Osteocyte (in vitro differentiated cells): ENCODE data around the gene TCEAL4. TPM values are rescaled to one million over a fixed set of nuclear protein-coding genes. Genes with fewer than 3 reads are reported as not detected.

Experiments used
- DNase-seq: peaks from one replicate; pipeline ENCODE4 v3.0.0; 2021; ENCODE audit warnings: mixed read lengths; ENCODE audit not compliant: unreplicated experiment; ENCODE audit errors: extremely low spot score
- H3K27ac Mint-ChIP-seq: one replicate; pipeline ENCODE4 v1.8.0; 2021; ENCODE audit warnings: mild to moderate bottlenecking, mixed read lengths; ENCODE audit not compliant: unreplicated experiment
- H3K27me3 Mint-ChIP-seq: one replicate; pipeline ENCODE4 v1.8.0; 2021; ENCODE audit warnings: mixed read lengths; ENCODE audit not compliant: unreplicated experiment
- H3K36me3 Mint-ChIP-seq: one replicate; pipeline ENCODE4 v1.8.0; 2021; ENCODE audit warnings: mixed read lengths; ENCODE audit not compliant: unreplicated experiment
- H3K4me1 Mint-ChIP-seq: one replicate; pipeline ENCODE4 v1.8.0; 2021; ENCODE audit warnings: mixed read lengths; ENCODE audit not compliant: unreplicated experiment
- H3K4me3 Mint-ChIP-seq: one replicate; pipeline ENCODE4 v1.8.0; 2021; ENCODE audit warnings: mild to moderate bottlenecking, moderate library complexity, mixed read lengths; ENCODE audit not compliant: unreplicated experiment
- H3K9me3 Mint-ChIP-seq: one replicate; pipeline ENCODE4 v1.8.0; 2021; ENCODE audit warnings: mixed read lengths; ENCODE audit not compliant: unreplicated experiment
- CTCF ChIP-seq: fragments of 200-600 bp; sonication (generic); IDR thresholded peaks from 2 replicates; pipeline ENCODE4 v1.5.0; 2021; ENCODE audit warnings: antibody characterized with exemption, mild to moderate bottlenecking, moderate library complexity
- total RNA-seq: library from RNA; stranded (reverse); gene quantifications from 2 replicates; pipeline ENCODE4 v1.2.1, GENCODE V29; 2021

Gene TCEAL4
- total RNA-seq, 1 donor from 2014 or later, result 96.4 TPM

GRCh38 chrX:103539695-103540094 lies 45.6 kb upstream of the TCEAL4 start:
- Mint-ChIP-seq H3K27ac (no peak overlapping the region), H3K36me3 (no peaks in the 10 kb centered on the region), H3K9me3 (no peaks in the 10 kb centered on the region), H3K4me1 (peaks cover 23% of the 10 kb centered on the region), H3K27me3 (no peaks in the 10 kb centered on the region), H3K4me3 (no peak overlapping the region)
- no peak for TF ChIP-seq CTCF
- DNase-seq, result no peak

- Mint-ChIP-seq H3K27ac (no peak overlapping the region), H3K4me1 (peaks cover 23% of the 10 kb centered on the region)
Measured at GRCh38 chrX:103540145-103540544, 45.2 kb upstream of the TCEAL4 start.

GRCh38 chrX:103549916-103550315 lies 35.4 kb upstream of the TCEAL4 start:
- Mint-ChIP-seq H3K27ac (no peak overlapping the region), H3K27me3 (no peaks in the 10 kb centered on the region), H3K4me1 (peaks cover 4% of the 10 kb centered on the region), H3K36me3 (peaks cover 2% of the 10 kb centered on the region), H3K4me3 (no peak overlapping the region), H3K9me3 (peaks cover 13% of the 10 kb centered on the region)
- no peak for TF ChIP-seq CTCF
- DNase-seq, result no peak

More at GRCh38 chrX:103540145-103540544, 45.2 kb upstream of the TCEAL4 start:
- Mint-ChIP-seq H3K4me3 (no peak overlapping the region), H3K9me3 (no peaks in the 10 kb centered on the region), H3K27me3 (no peaks in the 10 kb centered on the region), H3K36me3 (no peaks in the 10 kb centered on the region)
- no peak for DNase-seq
- no peak for TF ChIP-seq CTCF

GRCh38 chrX:103550415-103551051 lies 34.8 kb upstream of the TCEAL4 start:
- Mint-ChIP-seq H3K9me3 (peaks cover 13% of the 10 kb centered on the region), H3K36me3 (peaks cover 2% of the 10 kb centered on the region), H3K4me1 (peaks cover 6% of the 10 kb centered on the region), H3K27me3 (no peaks in the 10 kb centered on the region), H3K4me3 (no peak overlapping the region), H3K27ac (no peak overlapping the region)
- no peak for TF ChIP-seq CTCF
- DNase-seq, result no peak

- Mint-ChIP-seq H3K9me3 (peaks cover 7% of the 10 kb centered on the region), H3K4me1 (peaks cover 6% of the 10 kb centered on the region), H3K27ac (no peak overlapping the region), H3K36me3 (no peaks in the 10 kb centered on the region), H3K27me3 (no peaks in the 10 kb centered on the region), H3K4me3 (no peak overlapping the region)
- no peak for DNase-seq
- TF ChIP-seq CTCF, result no peak
Measured at GRCh38 chrX:103552236-103552635, 33.1 kb upstream of the TCEAL4 start.
